HG02678 (cell line): ENCODE results near the gene NFIA.

Experiments
- ATAC-seq: cut with Tn5 transposase; IDR thresholded peaks from one replicate; pipeline ENCODE4 v1.9.1; 2021; ENCODE audit warnings: mild to moderate bottlenecking, moderate library complexity; ENCODE audit not compliant: unreplicated experiment

NFIA gene

DNA sequence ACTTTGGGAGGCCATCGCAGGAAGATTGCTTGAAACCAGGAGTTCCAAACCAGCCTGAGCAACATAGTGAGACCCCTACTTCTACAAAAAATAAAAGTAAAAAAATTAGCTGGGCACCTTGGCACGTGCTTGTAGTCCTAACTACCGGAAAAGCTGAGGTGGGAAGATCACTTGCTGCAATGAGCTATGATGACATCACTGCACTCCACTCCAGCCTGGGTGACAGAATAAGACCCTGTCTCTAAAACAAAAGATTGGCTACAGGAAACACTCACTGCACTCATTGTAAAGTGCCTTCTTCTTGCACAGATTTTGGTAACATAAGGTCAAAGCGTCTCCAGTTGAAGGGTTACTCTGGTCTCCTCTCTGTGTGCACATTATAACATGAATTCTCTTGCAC lies 336.8 kb downstream of the NFIA start:
- no peak for ATAC-seq

DNA sequence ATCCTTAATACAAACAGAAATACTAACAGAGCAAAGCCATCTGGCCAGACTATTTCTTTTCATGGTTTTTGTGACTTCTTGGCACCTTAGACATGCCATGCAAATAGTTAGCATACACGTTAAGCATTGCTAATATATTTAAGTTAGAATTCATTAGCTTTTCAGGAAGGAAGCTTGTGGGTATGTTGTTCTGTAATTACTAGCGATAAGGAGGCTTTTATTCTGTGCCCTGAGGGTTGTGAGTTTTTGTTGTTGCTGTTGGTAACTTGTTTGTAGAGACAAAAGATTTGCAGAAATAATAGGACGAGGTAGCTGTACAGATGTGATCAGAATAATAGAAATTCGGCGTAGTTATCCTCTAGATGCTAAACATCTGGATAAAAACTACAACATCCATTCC lies 337.3 kb downstream of the NFIA start:
- no peak for ATAC-seq

DNA sequence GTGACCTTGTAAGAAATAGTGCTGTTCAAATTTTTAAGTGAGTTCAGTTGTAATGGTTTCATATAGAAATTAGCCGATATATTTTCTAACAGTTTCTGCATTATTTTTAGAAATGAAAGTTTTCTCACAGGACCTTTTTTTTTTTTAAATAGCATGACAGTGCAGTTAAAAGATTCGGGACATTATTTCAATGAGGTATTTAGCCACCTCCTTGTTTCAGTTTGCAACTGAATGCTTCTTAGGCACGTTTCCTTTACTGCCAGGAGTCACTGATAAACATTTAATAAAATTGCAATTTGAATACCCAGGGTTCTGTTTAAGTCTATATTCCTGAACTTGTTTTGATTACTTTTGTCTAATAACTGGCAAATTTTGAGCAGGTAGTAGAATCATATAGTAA lies 337.9 kb downstream of the NFIA start:
- ATAC-seq = no peak

- no peak for ATAC-seq
Observed at GRCh38 chr1:61420909-61421835, 338.8 kb downstream of the NFIA start.

GRCh38 chr1:61423643-61424042 lies 341.3 kb downstream of the NFIA start:
- ATAC-seq = no peak

GRCh38 chr1:61424382-61424781 lies 342.0 kb downstream of the NFIA start:
- no peak for ATAC-seq

DNA sequence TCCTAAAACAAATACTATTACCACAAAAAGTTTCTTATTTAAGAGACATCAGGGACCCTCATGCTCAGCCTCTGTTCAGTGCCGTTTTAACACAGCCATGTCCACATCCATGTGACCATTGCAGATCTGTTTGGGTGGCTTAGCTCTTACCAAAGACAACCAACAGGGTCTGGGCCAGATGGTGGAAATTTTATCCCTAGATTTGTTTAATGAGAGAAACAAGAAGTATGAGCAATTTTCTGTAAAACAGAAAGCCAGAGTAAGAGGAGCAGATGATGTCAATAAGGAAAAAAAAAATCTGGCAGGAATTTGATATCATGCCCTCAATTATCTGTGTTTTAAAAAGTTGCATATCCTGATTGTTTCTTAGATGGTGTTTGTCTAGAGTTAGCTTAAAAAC lies 342.7 kb downstream of the NFIA start:
- no peak for ATAC-seq

- no peak for ATAC-seq
Observed at GRCh38 chr1:61426254-61426653, 343.9 kb downstream of the NFIA start.

- no peak for ATAC-seq
Observed at GRCh38 chr1:61426885-61427284, 344.5 kb downstream of the NFIA start.

- no peak for ATAC-seq
Observed at GRCh38 chr1:61427510-61427909, 345.1 kb downstream of the NFIA start.

- no peak for ATAC-seq
Observed at GRCh38 chr1:61428146-61428545, 345.8 kb downstream of the NFIA start.

- ATAC-seq = no peak
Observed at GRCh38 chr1:61432616-61433388, 350.4 kb downstream of the NFIA start.

DNA sequence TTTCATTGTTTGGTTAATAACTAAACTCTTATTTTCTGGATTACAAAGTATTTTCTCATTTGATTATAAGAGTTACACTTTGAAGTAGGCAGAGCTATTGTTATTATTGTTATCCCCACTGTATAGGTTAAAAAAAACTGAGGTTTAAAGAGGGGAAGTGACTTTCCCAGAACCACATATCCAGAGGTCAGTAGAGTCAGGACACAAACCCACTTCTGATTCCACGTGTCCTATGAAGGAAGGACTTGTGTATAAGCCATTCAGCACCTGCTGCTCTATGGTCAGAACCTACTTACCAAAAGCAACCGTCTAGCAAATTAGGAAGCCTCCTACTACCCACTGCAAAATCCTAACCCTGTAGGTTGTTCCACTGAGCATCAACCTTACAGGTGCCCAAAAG lies 351.3 kb downstream of the NFIA start:
- no peak for ATAC-seq

DNA sequence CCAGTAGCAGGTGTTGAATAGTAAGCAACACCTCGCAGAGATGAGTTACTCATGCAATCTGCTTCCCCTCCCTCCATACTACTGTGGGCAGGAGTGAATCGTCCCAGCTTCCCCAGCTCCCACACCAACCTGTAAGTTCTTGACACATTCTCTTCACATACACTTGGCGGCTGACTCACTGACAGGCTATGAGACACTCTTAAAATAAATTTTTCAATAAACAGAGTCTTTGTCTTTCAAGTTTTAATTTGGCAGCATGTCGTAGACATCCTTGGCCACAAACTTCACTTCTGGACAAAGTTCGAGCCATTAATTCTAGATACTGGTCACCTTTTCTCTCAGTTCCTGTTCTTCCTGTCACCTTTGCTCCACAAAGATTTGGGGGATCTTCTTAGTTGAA lies 351.9 kb downstream of the NFIA start:
- ATAC-seq = no peak

- no peak for ATAC-seq
Observed at GRCh38 chr1:61435226-61435625, 352.9 kb downstream of the NFIA start.

GRCh38 chr1:61436016-61436415 lies 353.7 kb downstream of the NFIA start:
- ATAC-seq = no peak

- no peak for ATAC-seq
Observed at GRCh38 chr1:61436491-61437120, 354.2 kb downstream of the NFIA start.

GRCh38 chr1:61439234-61439633 lies 356.9 kb downstream of the NFIA start:
- no peak for ATAC-seq

DNA sequence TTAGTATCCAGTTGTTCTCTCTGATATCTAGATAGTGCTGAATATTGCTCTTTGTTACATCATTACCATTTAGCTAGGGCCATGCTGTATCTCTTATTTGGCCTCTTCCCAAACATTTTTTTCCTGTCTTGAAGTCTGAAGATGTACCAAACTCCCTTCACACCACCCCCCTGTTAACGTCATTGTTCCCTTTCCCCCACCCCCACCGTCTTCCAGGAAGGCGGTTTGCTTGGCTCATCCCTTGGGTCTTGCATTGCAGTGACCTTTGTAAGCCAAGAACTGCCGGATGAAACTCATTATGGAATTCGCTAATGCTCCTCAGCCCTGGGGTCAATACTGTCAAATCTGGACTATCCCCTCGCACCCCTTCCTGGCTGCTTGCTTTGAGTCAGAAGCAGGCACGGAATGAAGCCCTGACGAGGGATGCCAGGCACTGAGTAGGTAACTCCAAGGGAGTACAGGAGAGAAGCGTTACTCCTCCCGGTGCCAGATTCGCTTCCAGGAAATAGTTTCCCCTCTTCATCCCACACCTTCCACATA lies 359.4 kb downstream of the NFIA start:
- ATAC-seq = no peak

GRCh38 chr1:61442544-61442943 lies 360.2 kb downstream of the NFIA start:
- ATAC-seq = no peak

GRCh38 chr1:61444288-61444687 lies 361.9 kb downstream of the NFIA start:
- no peak for ATAC-seq
